Neural cell (in vitro differentiated cells): ENCODE data around the gene PREB. TPM values are rescaled to one million over a fixed set of nuclear protein-coding genes. Genes with fewer than 3 reads are reported as not detected.

Experiments
- H2AFZ ChIP-seq: fragments of 200-600, 300-800 bp; sonication (generic), shearing (Covaris generic); 2 replicates; pipeline ENCODE4 v1.6.0; 2014; ENCODE audit warnings: low read depth, mild to moderate bottlenecking, antibody characterized with exemption, low read length, moderate library complexity
- H3F3A ChIP-seq: fragments of 200-600 bp; shearing (Covaris generic); 2 replicates; pipeline ENCODE4 v1.6.1; 2016; ENCODE audit warnings: mild to moderate bottlenecking, moderate library complexity, mixed read lengths, antibody characterized with exemption, low read length; ENCODE audit not compliant: insufficient read depth, poor library complexity, severe bottlenecking
- H3K27ac ChIP-seq: fragments of 200-600, 300-800 bp; sonication (generic), shearing (Covaris generic); 2 replicates; pipeline ENCODE4 v1.5.1; 2014; ENCODE audit warnings: mild to moderate bottlenecking, low read length, moderate library complexity
- H3K27me3 ChIP-seq: fragments of 300-800, 200-600 bp; sonication (generic), shearing (Covaris generic); 2 replicates; pipeline ENCODE4 v1.6.0; 2014; ENCODE audit warnings: mild to moderate bottlenecking, low read depth, low read length, moderate library complexity; ENCODE audit not compliant: insufficient read depth
- H3K36me3 ChIP-seq: fragments of 300-800, 200-600 bp; sonication (generic), shearing (Covaris generic); 2 replicates; pipeline ENCODE4 v1.5.1; 2014; ENCODE audit warnings: mild to moderate bottlenecking, antibody characterized with exemption, low read length, moderate library complexity; ENCODE audit not compliant: insufficient read depth
- H3K4me2 ChIP-seq: fragments of 300-800, 200-600 bp; sonication (generic), shearing (Covaris generic); 2 replicates; pipeline ENCODE4 v1.6.0; 2014; ENCODE audit warnings: mild to moderate bottlenecking, low read length
- H3K4me3 ChIP-seq: fragments of 300-800, 200-600 bp; sonication (generic), shearing (Covaris generic); 2 replicates; pipeline ENCODE4 v1.5.1; 2014; ENCODE audit warnings: mild to moderate bottlenecking, low read length, moderate library complexity
- H3K79me2 ChIP-seq: fragments of 200-600 bp; shearing (Covaris generic); replicated peaks from 2 replicates; pipeline ENCODE4 v1.6.0; 2014; ENCODE audit warnings: mild to moderate bottlenecking, low read length, moderate library complexity; ENCODE audit not compliant: insufficient read depth
- H3K9ac ChIP-seq: fragments of 300-800, 200-600 bp; sonication (generic), shearing (Covaris generic); 2 replicates; pipeline ENCODE4 v1.6.1; 2016; ENCODE audit warnings: mild to moderate bottlenecking, low read length, mixed read lengths
- H3K9me2 ChIP-seq: fragments of 200-600 bp; shearing (Covaris generic); 2 replicates; pipeline ENCODE4 v1.6.1; 2016; ENCODE audit warnings: mild to moderate bottlenecking, low read length, mixed read lengths; ENCODE audit not compliant: insufficient read depth
- H3K9me3 ChIP-seq: fragments of 200-600, 300-800 bp; sonication (generic), shearing (Covaris generic); 2 replicates; pipeline ENCODE4 v1.6.1; 2016; ENCODE audit warnings: mild to moderate bottlenecking, mixed run types, low read length, moderate library complexity, mixed read lengths
- H4K20me1 ChIP-seq: fragments of 200-600 bp; shearing (Covaris generic); 2 replicates; pipeline ENCODE4 v1.6.1; 2016; ENCODE audit warnings: mild to moderate bottlenecking, mixed run types; ENCODE audit not compliant: insufficient read depth
- EP300 ChIP-seq: fragments of 450-650 bp; conservative IDR thresholded peaks from 2 replicates; pipeline ENCODE4 v1.6.1; 2014; ENCODE audit warnings: antibody characterized with exemption, mild to moderate bottlenecking, moderate library complexity; ENCODE audit not compliant: poor library complexity, severe bottlenecking
- EZH2 ChIP-seq: fragments of 200-600, 300-800 bp; shearing (Covaris generic), sonication (generic); IDR thresholded peaks from 2 replicates; pipeline ENCODE4 v1.6.1; 2014; ENCODE audit warnings: antibody characterized with exemption, low read length, borderline replicate concordance, mild to moderate bottlenecking; ENCODE audit not compliant: insufficient read depth, poor library complexity, severe bottlenecking
- MXI1 ChIP-seq: fragments of 450-650 bp; conservative IDR thresholded peaks from 2 replicates; pipeline ENCODE4 v1.6.1; 2014; ENCODE audit warnings: antibody characterized with exemption, mild to moderate bottlenecking; ENCODE audit not compliant: poor library complexity, severe bottlenecking
- POLR2AphosphoS5 ChIP-seq: IDR thresholded peaks from 2 replicates; pipeline ENCODE4 v1.6.1; 2012
- RAD21 ChIP-seq: fragments of 450-650 bp; conservative IDR thresholded peaks from 2 replicates; pipeline ENCODE4 v1.6.1; 2014; ENCODE audit warnings: antibody characterized with exemption, mild to moderate bottlenecking, moderate library complexity
- SMC3 ChIP-seq: fragments of 450-650 bp; conservative IDR thresholded peaks from 2 replicates; pipeline ENCODE4 v1.6.1; 2014; ENCODE audit warnings: antibody characterized with exemption, mild to moderate bottlenecking, moderate library complexity; ENCODE audit not compliant: poor library complexity
- TAF1 ChIP-seq: IDR thresholded peaks from 2 replicates; pipeline ENCODE4 v1.6.1; 2012; ENCODE audit warnings: low read depth
- polyA plus RNA-seq: library from polyadenylated mRNA; depleted of rRNA; stranded (reverse); fragments of >200 nt; gene quantifications from 2 replicates; pipeline ENCODE4 v1.2.3, GENCODE V29; 2014
- TF ChIP-seq, protein P1 (sequence below): fragments of 450-650 bp; IDR thresholded peaks from 2 replicates; pipeline ENCODE4 v1.5.1; 2014; ENCODE audit warnings: antibody characterized with exemption, mild to moderate bottlenecking, moderate library complexity; ENCODE audit not compliant: poor library complexity, severe bottlenecking
- TF ChIP-seq, protein P2 (sequence below): IDR thresholded peaks from 2 replicates; pipeline ENCODE4 v1.6.1; 2012; ENCODE audit warnings: borderline replicate concordance

The PREB gene
- polyA plus RNA-seq, 1 donor from 2014 or later = 121 TPM

DNA sequence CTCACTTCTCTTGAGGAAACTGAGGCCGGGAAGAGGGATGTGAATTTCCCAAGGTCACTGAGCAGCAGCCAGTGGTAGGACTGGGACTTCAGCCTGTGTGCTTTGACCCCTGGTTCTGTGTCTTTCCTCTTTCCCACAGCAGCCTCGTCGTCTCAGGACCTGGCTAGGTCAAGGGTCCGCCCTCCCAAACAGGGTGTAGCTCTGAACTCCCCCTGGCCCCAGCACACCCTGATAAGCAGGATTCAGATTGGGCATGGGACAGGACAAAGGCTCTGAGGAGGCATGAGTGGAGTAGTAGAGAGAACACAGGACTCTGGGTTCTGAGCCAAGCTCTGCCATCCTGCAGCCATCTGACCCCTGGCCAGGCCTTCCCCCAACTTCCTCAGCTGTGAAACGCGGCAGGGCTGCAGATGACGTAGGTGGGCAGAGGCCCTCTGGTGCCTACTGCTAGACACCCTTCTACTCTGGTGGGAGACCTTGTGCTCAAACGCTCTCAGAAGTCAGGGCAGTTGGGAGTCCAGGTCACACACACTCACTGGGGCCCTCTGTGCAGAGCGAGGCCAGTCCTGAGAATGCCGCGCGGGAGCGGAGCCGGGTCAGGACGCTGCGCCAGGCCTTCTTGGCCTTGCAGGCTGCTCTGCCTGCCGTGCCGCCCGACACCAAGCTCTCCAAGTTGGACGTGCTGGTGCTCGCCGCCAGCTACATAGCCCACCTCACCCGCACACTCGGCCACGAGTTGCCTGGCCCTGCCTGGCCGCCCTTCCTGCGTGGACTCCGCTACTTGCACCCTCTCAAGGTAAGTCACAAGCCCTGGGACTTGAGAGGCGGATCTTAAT is 15.4 kb upstream of the PREB start:
- Histone ChIP-seq H2AFZ (no peak overlapping the region), H3K9me2 (no peaks in the 10 kb centered on the region), H4K20me1 (no peaks in the 10 kb centered on the region), H3K9me3 (no peaks in the 10 kb centered on the region), H3K79me2 (no peaks in the 10 kb centered on the region), H3F3A (no peaks in the 10 kb centered on the region), H3K9ac (no peak overlapping the region), H3K27me3 (no peaks in the 10 kb centered on the region), H3K4me2 (no peak overlapping the region), H3K36me3 (no peaks in the 10 kb centered on the region), H3K4me3 (no peak overlapping the region), H3K27ac (no peak overlapping the region)
- TF ChIP-seq TAF1 (no peak), EZH2 (no peak), EP300 (no peak), MXI1 (no peak), RAD21 (no peak), POLR2AphosphoS5 (no peak), SMC3 (no peak)
- TF ChIP-seq, protein P1, sequence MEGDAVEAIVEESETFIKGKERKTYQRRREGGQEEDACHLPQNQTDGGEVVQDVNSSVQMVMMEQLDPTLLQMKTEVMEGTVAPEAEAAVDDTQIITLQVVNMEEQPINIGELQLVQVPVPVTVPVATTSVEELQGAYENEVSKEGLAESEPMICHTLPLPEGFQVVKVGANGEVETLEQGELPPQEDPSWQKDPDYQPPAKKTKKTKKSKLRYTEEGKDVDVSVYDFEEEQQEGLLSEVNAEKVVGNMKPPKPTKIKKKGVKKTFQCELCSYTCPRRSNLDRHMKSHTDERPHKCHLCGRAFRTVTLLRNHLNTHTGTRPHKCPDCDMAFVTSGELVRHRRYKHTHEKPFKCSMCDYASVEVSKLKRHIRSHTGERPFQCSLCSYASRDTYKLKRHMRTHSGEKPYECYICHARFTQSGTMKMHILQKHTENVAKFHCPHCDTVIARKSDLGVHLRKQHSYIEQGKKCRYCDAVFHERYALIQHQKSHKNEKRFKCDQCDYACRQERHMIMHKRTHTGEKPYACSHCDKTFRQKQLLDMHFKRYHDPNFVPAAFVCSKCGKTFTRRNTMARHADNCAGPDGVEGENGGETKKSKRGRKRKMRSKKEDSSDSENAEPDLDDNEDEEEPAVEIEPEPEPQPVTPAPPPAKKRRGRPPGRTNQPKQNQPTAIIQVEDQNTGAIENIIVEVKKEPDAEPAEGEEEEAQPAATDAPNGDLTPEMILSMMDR = no peak
- TF ChIP-seq, protein P2, sequence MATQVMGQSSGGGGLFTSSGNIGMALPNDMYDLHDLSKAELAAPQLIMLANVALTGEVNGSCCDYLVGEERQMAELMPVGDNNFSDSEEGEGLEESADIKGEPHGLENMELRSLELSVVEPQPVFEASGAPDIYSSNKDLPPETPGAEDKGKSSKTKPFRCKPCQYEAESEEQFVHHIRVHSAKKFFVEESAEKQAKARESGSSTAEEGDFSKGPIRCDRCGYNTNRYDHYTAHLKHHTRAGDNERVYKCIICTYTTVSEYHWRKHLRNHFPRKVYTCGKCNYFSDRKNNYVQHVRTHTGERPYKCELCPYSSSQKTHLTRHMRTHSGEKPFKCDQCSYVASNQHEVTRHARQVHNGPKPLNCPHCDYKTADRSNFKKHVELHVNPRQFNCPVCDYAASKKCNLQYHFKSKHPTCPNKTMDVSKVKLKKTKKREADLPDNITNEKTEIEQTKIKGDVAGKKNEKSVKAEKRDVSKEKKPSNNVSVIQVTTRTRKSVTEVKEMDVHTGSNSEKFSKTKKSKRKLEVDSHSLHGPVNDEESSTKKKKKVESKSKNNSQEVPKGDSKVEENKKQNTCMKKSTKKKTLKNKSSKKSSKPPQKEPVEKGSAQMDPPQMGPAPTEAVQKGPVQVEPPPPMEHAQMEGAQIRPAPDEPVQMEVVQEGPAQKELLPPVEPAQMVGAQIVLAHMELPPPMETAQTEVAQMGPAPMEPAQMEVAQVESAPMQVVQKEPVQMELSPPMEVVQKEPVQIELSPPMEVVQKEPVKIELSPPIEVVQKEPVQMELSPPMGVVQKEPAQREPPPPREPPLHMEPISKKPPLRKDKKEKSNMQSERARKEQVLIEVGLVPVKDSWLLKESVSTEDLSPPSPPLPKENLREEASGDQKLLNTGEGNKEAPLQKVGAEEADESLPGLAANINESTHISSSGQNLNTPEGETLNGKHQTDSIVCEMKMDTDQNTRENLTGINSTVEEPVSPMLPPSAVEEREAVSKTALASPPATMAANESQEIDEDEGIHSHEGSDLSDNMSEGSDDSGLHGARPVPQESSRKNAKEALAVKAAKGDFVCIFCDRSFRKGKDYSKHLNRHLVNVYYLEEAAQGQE = no peak

DNA sequence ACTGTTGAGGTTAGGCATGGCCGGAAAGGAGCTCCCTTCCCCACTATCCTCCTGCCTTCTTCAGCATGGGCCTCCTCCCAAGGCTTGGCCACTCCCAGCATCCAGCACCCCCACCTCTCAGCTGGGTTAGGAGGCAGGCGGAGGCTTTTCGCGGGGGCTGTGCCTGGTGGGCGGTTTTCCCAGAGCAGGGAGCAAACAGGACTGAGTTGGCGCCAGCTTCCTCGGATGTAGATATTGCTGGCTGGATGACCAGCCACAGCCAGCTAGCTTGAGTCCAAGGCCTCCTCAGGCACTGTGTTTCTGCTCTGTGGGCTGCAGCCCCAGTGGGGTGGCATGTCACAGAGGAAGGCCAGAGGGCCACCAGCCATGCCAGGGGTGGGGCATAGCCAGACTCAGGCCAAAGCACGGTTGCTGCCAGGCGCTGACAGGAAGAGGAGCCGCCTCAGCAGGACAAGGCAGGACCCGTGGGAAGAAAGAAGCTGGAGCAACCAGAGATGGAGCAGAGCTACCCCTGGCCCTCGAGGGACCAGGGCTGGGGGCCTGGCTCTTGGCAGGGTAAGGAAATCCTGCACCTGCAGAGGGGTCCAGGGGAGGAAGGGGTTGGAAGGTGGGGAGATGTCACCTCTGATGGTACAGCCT is 14.5 kb upstream of the PREB start, which contains the start of gene TCF23:
Gene TCF23 (plus strand): TSS at position 204 of the 639 bp plus-strand sequence. CDS start 130 bp downstream, at position 334.
- H2AFZ ChIP-seq = no peak within 1 kb of the TSS

More for the DNA sequence above, 14.5 kb upstream of the PREB start, which contains the start of gene TCF23:
- H3K79me2 ChIP-seq = no peaks in the 10 kb centered on the region
- H3K9ac ChIP-seq = no peak within 1 kb of the TSS
- H3K27ac ChIP-seq = no peak within 1 kb of the TSS
- H3K27me3 ChIP-seq = no peaks in the 10 kb centered on the region
- H3K4me3 ChIP-seq = no peak within 1 kb of the TSS
- TF ChIP-seq EP300 = no peak
- no peak for TF ChIP-seq MXI1
- no peak for TF ChIP-seq SMC3
- TF ChIP-seq, protein P1 = no peak
- no peak for TF ChIP-seq EZH2
- no peaks in the 10 kb centered on the region for H3K9me3 ChIP-seq
- H4K20me1 ChIP-seq = no peaks in the 10 kb centered on the region
- H3K36me3 ChIP-seq = no peaks in the 10 kb centered on the region
- H3K4me2 ChIP-seq = no peak within 1 kb of the TSS
- no peaks in the 10 kb centered on the region for H3K9me2 ChIP-seq
- no peaks in the 10 kb centered on the region for H3F3A ChIP-seq
